Globus pallidus (tissue), 1 donor: ENCODE results near the gene CLSTN1.
"Not testable (repeated sequence)": the region's sequence is repeated elsewhere in the genome, so short reads cannot be mapped to it uniquely, and the experiment has no call there.

Experiments used
- DNase-seq: peaks from one replicate; pipeline ENCODE4 v3.0.0-alpha.2; 2015; ENCODE audit warnings: low spot score

The CLSTN1 gene

GRCh38 chr1:9762446-9762845 lies 61.3 kb downstream of the CLSTN1 start:
- not testable (repeated sequence) for DNase-seq

GRCh38 chr1:9761855-9762254 lies 61.9 kb downstream of the CLSTN1 start:
- DNase-seq = no peak

GRCh38 chr1:9760824-9761223 lies 62.9 kb downstream of the CLSTN1 start:
- DNase-seq = no peak

GRCh38 chr1:9759939-9760338 lies 63.8 kb downstream of the CLSTN1 start:
- DNase-seq = no peak

GRCh38 chr1:9758559-9759121 lies 65.1 kb downstream of the CLSTN1 start:
- peak; percentile 61 for DNase-seq

- DNase-seq = no peak
These were observed 68.2 kb downstream of the CLSTN1 start for GRCh38 chr1:9755441-9755995.

- no peak for DNase-seq
These were observed 70.6 kb downstream of the CLSTN1 start for GRCh38 chr1:9753121-9753531.

- DNase-seq = no peak
These were observed 71.8 kb downstream of the CLSTN1 start for GRCh38 chr1:9751971-9752370.

- DNase-seq = no peak
These were observed 74.4 kb downstream of the CLSTN1 start for GRCh38 chr1:9749361-9749760.

- DNase-seq = not testable (repeated sequence)
These were observed 75.4 kb downstream of the CLSTN1 start for GRCh38 chr1:9748391-9748790.

- DNase-seq = no peak
These were observed 77.1 kb downstream of the CLSTN1 start for GRCh38 chr1:9746651-9747050.

GRCh38 chr1:9746211-9746610 lies 77.6 kb downstream of the CLSTN1 start:
- no peak for DNase-seq

- DNase-seq = no peak
These were observed 79.5 kb downstream of the CLSTN1 start for GRCh38 chr1:9744106-9744799.

- DNase-seq = no peak
These were observed 86.1 kb downstream of the CLSTN1 start for GRCh38 chr1:9737671-9738070.

GRCh38 chr1:9737057-9737456 lies 86.7 kb downstream of the CLSTN1 start:
- no peak for DNase-seq

- no peak for DNase-seq
These were observed 87.5 kb downstream of the CLSTN1 start for GRCh38 chr1:9736241-9736640.

GRCh38 chr1:9735800-9736199 lies 88.0 kb downstream of the CLSTN1 start:
- no peak for DNase-seq

GRCh38 chr1:9733160-9733789 lies 90.5 kb downstream of the CLSTN1 start:
- no peak for DNase-seq

GRCh38 chr1:9732123-9732971 lies 91.4 kb downstream of the CLSTN1 start:
- no peak for DNase-seq

- no peak for DNase-seq
These were observed 92.2 kb downstream of the CLSTN1 start for GRCh38 chr1:9731561-9731960.

GRCh38 chr1:9731051-9731537 lies 92.7 kb downstream of the CLSTN1 start:
- no peak for DNase-seq
